Measurements from ENCODE around the gene FEM1A. TPM values are rescaled to one million over a fixed set of nuclear protein-coding genes. Genes with fewer than 3 reads are reported as not detected.

FEM1A gene
- total RNA-seq, 1 donor from 2014 or later = 13.3 TPM

DNA sequence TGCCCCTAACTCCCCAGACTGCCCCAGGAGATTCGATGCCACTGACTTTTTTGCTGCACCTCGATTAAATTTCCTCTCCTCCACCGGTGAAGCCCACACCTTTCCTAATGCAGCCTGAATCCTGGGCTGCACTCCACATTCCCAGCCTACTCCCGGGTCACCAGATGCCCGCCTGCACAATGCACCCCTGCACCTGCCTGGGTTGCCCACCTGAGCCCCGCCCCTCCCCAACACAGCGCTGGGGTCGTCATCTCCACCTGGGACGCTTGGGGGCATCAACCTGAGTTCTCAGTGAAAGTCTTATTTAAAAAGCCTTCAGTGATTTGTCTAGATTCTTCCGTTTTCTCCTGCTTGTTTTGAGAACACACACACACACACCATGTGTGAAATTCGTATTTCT is 43.3 kb upstream of the FEM1A start:
- Histone ChIP-seq H3K4me1 (no peaks in the 10 kb centered on the region), H3K27me3 (ENCODE audit: low read depth) (no peaks in the 10 kb centered on the region), H3K4me3 (no peak overlapping the region), H3K36me3 (no peaks in the 10 kb centered on the region), H3K9me3 (no peaks in the 10 kb centered on the region), H3K27ac (no peak overlapping the region)
- intact Hi-C loops (cut with DNase I) = no loop called here
- DNase-seq (no peak), ATAC-seq (no peak)
- TF ChIP-seq, protein P1, sequence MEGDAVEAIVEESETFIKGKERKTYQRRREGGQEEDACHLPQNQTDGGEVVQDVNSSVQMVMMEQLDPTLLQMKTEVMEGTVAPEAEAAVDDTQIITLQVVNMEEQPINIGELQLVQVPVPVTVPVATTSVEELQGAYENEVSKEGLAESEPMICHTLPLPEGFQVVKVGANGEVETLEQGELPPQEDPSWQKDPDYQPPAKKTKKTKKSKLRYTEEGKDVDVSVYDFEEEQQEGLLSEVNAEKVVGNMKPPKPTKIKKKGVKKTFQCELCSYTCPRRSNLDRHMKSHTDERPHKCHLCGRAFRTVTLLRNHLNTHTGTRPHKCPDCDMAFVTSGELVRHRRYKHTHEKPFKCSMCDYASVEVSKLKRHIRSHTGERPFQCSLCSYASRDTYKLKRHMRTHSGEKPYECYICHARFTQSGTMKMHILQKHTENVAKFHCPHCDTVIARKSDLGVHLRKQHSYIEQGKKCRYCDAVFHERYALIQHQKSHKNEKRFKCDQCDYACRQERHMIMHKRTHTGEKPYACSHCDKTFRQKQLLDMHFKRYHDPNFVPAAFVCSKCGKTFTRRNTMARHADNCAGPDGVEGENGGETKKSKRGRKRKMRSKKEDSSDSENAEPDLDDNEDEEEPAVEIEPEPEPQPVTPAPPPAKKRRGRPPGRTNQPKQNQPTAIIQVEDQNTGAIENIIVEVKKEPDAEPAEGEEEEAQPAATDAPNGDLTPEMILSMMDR (IDR thresholded peaks at IDR 0.05) = no peak

DNA sequence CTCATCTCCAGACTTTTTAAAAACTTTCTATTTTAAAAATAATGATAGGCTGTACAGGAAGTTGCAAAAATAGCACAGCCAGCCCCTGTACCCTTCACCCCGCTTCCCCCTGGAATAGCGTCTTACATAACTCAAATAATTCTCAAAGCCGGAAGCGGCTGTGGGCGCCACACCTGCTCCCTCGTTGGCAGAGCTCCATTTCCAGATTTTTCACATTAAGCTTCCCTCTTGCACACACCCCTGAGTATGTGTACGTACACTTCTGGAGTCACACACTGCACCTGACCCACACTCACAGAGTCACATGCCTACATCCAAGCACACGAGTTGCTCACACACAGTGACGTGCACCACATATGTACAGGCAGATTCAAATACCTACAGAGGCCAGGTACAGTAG is 42.9 kb upstream of the FEM1A start:
- intact Hi-C loops (cut with DNase I) = no loop called here
- no peak for ATAC-seq
- Histone ChIP-seq H3K4me1 (no peaks in the 10 kb centered on the region), H3K4me3 (no peak overlapping the region), H3K27ac (no peak overlapping the region), H3K27me3 (ENCODE audit: low read depth) (no peaks in the 10 kb centered on the region), H3K9me3 (no peaks in the 10 kb centered on the region), H3K36me3 (no peaks in the 10 kb centered on the region)
- DNase-seq = no peak
- TF ChIP-seq, protein P1 (IDR thresholded peaks at IDR 0.05) = no peak

DNA sequence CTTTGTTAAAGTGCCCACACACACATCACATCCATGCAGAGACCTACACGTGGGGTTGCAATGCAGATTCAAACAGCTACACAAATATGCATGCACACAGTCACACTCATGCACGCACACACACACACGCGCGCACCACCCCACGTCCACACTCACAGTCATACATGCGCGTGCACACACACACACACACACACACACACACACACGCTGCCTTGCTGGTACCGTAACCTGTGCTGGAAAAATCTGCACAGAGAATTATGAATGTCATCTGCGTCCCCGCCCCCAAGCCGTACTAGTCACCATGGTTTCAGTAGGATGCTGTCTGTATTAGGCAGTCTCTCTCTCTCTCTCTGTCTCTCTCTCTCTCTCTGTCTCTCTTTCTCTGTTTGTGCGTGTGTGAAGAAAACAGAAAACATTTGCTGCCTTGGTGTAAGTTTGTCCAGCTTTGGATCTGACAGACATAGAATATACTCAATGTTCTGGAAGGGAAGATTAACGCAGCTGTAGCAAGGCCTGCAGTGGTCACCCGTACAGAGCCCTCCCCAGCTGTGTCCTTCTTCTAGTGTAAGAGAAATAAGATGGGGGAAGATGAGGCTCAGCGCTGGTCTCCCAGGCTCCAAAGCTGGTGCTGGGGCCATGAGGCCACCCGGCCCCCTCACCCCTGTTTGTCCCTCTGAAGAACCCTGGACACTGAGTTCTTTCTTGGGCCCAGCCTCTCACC is 41.5 kb upstream of the FEM1A start:
- TF ChIP-seq, protein P1 (IDR thresholded peaks at IDR 0.05) = no peak
- no peaks in the 10 kb centered on the region for H3K4me1 ChIP-seq
- no peaks in the 10 kb centered on the region for H3K27me3 ChIP-seq (ENCODE audit: low read depth)
- intact Hi-C loops (cut with DNase I) = no loop called here
- H3K4me3 ChIP-seq = no peak overlapping the region
- no peak for DNase-seq
- H3K27ac ChIP-seq = no peak overlapping the region
- H3K36me3 ChIP-seq = no peaks in the 10 kb centered on the region
- no peaks in the 10 kb centered on the region for H3K9me3 ChIP-seq
- ATAC-seq = no peak

DNA sequence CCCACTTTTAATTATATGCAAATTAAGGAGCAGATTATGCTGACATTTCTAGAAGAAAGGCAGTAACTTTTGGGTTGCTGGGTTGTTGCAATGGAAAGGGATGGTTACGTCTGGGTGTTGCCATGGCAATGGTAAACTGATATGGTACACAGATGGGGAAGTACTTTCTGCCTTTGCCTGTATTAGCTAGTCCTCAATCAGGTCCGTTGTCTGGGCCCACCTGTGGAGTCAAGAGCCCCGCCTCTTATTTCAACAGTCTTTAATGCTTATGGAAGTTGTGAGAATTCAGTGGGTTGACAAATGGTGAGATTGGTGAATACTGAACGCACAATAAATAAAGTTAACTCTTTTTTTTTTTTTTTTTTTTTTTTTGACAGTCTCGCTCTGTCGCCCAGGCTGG is 37.3 kb upstream of the FEM1A start:
- H3K27ac ChIP-seq = no peak overlapping the region
- no peak overlapping the region for H3K4me3 ChIP-seq
- DNase-seq = no peak
- ATAC-seq = no peak
- no peaks in the 10 kb centered on the region for H3K9me3 ChIP-seq
- H3K36me3 ChIP-seq = no peaks in the 10 kb centered on the region
- TF ChIP-seq, protein P1 (IDR thresholded peaks at IDR 0.05) = no peak
- no peaks in the 10 kb centered on the region for H3K27me3 ChIP-seq (ENCODE audit: low read depth)
- intact Hi-C loops (cut with DNase I) = no loop called here
- no peaks in the 10 kb centered on the region for H3K4me1 ChIP-seq

DNA sequence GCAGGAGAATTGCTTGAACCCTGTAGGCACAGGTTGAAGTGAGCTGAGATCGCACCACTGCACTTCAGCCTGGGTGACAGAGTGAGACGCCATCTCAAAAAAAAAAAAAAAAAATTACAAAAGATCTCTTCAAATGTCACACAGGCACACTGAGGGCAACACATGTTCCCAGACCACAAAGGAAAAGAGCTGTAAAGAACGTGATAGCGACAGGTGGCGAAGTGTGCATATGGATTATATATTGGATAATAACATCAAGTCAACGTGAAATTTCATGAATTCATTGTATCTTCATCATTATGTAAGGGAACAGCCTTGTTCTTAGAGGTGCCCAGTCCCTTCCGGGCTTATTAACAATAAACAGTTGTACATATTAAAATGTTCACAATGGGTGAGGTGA is 36.1 kb upstream of the FEM1A start:
- TF ChIP-seq, protein P1 (IDR thresholded peaks at IDR 0.05) = no peak
- H3K27me3 ChIP-seq (ENCODE audit: low read depth) = no peaks in the 10 kb centered on the region
- no peak for DNase-seq
- H3K36me3 ChIP-seq = no peaks in the 10 kb centered on the region
- intact Hi-C loops (cut with DNase I) = no loop called here
- peaks cover 6% of the 10 kb centered on the region for H3K4me1 ChIP-seq
- H3K27ac ChIP-seq = no peak overlapping the region
- no peak for ATAC-seq
- H3K4me3 ChIP-seq = no peak overlapping the region
- H3K9me3 ChIP-seq = no peaks in the 10 kb centered on the region

Data from lower lobe of right lung (tissue), 2 donors.